ENCODE measurements around the gene ZNF778. TPM values are rescaled to one million over a fixed set of nuclear protein-coding genes. Genes with fewer than 3 reads are reported as not detected.

The ZNF778 gene
- total and polyA plus RNA-seq, 2 of the 8 experiments (the other 6 are each of a cell fraction or from before 2014, with no cell fraction given) = 9.5 to 21.9 TPM

GRCh38 chr16:89286096-89286495 is 68.6 kb downstream of the ZNF778 start (continued):
- no peak for TF ChIP-seq CHD7 (IDR thresholded peaks at IDR 0.05; ENCODE audit: insufficient replicate concordance, low read length)
- TF ChIP-seq TCF12 (IDR thresholded peaks at IDR 0.05; ENCODE audit: low read depth, low read length) = no peak
